GM19238 (cell line): ENCODE data around the gene CDC42BPA.

Source experiments
- DNase-seq: peaks from one replicate; pipeline ENCODE4 v3.0.0; 2011; ENCODE audit warnings: low spot score; ENCODE audit not compliant: insufficient read length

The CDC42BPA gene

DNA sequence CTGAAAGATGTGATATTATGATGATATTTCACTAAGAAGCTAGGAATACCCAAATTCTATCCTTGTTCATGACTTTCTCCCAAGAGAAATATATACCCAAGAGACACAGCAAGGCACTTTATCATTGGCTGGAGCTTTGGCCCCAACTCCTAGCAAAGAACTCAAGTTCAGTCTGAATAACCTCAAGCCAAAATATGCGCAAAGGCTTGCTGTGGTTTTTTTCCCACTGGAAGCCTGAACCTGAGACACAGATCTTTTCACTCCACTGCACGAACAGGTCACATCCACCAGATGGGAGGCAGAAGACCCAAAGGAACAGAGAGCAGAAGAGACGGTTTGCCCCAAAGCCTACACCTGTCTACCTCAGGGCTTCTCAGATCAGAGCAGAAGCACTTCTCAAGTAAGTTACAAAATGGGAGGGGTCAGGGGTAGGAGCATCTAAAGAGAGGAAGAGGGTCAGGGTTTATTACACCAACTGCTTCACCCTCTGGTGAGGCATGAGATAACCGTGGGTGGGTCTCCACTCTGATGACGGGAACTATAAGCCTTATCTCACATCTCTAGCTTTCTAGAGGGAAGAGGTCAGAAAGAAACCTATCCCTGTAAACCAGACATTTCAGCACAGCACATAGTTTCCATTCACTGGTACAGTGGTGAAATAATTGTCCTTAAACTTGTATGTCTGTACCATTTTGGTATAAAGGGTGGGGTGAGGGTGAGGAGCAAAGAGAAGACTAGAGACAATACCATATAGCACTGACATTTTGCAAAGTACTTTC, 17.1 kb upstream of the CDC42BPA start:
- DNase-seq, result no peak

GRCh38 chr1:227333423-227333822, 15.1 kb upstream of the CDC42BPA start:
- no peak for DNase-seq

DNA sequence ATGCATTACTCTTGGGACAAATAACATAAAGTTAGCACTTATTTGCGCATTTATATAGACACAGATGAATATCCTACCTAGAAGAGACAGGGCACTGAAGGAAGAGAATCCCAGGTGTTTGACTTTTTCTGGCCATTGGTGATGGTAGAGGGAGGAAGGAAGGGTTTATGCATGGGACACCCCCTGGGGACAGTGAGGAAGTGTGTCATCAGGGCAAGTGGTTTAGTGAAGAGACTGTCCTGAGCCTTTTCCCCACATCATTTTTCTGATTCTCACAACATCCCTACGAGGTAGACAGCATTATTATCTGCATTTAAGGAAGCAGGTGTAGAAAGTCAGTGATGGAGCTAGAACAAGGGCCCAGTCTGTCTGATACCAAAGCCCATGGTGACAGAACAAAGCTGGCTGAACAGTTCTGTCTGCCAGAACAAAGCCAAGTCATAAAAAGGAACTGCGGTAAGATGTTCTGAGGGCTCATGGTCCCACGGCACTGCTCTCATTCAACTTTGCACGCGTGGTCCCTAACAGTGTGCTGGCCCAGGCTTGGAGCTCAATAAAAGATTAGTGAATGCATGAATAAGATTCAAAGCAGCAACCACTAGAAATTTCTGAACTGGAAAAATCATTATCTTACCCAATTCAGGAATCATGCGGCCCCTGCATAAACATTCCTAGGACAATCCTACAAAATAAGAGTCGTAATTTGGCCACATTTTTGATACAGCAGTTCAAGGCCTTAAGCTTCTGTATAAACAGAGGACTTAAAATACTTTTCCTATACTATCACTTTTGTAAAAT, 12.2 kb upstream of the CDC42BPA start:
- DNase-seq, result no peak

GRCh38 chr1:227328405-227329019, 10.2 kb upstream of the CDC42BPA start:
- no peak for DNase-seq

GRCh38 chr1:227325156-227325555, 6.9 kb upstream of the CDC42BPA start:
- no peak for DNase-seq

DNA sequence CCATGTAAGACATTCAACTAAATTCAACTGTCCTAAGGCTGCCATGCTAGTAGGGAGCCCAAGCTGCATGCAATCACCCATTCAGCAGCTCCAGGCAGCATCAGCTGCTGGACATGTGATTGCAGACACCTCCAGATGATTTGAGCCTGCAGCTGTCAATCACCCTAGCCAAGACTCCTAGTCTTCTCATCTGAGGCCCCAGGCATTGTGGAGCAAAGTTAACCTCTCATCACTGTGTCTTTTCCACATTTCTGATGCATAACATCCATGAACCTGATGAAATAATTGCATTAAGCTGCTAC, 5.6 kb upstream of the CDC42BPA start:
- DNase-seq, result no peak

DNA sequence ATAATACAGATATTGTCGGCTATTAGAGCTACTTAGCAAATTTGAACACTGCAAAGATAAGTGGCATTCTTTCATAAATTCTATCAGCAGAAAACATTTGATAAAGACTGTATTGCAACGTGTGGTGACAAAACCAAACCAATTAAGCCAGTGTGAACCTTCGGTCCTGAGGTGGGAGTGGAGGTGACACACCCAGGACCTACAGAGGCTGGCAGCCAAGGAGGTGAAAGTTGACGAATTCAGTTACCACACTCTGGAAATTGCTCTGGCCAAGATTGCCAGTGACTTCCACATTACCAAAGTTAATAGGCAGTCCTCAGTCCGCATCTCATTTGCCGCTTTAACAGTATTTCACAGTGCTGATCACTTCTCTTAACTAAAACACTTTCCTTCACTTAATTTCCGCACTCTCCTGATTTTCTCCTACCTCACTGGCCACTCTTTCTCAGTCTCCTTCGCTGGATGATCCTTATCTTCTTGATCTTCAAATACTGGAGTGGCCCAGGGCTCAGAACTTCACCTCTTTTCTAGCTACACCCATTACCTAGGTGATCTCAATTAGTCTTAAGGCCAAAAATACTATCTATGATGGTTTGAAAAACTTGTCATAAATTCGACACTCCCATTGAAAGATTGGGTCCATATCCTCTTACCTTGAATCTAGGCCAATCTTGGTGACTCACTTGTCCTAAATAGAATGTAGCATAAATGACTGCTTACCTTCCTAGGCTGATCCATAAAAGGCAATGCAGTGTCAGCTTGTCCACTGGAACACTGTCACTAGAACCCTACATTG, 5.1 kb upstream of the CDC42BPA start:
- DNase-seq, result no peak

DNA sequence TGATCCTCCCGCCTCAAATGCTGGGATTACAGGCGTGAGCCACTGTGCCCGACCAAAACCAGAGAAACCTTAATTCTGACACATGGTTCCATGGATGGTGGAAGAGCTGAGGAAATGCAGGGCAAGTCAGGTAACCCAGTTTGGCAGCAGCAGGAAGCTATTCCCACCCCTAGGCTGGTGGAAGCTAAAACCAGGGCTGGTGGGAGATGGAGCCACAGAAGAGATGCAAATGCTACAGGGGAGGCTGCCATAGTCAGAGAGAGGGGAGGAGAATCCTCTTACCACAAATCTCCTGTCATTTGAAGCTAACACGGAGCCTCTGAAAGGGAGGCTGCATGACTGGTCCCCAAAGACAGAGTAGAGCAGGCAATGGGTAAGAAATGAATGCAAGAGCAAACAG, 4.1 kb upstream of the CDC42BPA start:
- DNase-seq, result no peak

DNA sequence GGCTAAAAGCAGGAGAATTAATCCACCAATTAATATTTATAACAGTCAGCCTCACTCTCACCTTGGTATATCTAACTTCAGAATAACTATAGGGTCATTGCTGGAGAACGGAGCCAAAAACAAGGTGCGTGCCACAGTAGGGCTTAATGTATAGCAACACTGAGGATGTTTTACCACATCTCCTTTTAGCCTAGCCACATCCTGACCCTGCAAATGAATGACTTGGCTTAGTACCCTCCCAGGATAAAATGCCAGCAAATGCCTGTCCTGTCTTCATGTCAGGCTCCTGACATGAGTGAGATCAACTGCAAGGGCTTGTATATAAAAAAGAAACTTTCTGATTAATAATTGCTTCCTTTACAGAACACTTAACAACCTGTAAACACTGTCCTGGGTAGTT, 2.7 kb upstream of the CDC42BPA start:
- no peak for DNase-seq

DNA sequence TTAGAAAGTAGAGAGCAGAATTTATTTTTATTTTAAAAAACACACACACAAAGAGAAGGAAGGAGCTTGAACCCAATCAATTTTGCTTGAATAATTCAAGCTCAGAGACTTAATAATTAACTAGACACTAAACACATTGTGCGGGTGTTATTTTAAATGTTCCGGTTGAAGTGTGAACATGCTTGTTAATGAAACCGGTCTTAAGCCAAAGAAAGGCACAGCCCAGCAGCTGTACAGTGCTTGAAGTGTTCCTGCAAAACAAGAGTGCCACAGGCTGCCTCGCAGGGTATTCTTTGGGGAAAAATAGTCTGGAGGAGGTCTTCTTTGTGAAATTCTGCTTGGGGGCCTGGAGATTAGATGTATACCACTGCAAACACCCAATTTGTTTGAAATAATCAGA, 2.2 kb upstream of the CDC42BPA start:
- DNase-seq, result no peak

DNA sequence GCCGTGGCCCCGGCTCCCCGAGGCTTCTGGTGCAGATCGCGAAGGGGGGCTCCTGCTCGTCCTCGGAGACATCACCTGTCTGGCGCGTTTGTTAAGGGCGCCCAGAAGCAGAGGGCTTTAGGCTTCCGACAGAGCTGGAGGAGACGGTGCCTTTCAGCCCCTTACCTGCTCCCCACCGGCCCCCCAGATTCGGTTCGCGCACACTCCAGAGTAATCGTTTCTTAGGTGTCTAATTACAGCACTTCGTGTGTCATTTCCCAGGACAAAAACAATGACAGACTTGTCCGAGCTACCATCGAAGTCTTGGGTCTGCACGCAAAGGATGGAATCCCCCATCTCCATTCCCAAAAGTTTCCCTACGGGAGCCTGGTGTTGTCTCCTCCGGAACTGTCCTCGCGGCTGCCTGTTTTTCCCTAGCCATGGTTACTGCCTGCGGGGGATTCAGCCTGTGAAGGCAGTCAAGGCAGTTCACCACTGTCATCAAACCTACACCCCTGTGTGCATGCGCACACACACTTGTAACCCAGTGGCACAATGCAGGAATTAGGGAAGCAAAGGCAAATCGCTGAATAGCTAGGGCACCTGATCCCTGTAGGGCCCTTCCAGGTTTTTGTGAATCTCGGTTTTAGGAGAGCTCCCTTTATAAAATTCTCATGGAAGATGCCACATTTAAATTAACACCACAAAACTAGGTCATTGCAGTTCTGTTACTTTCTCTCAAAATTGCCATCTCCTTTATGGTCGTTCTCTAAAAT, 738 bp upstream of the CDC42BPA start:
- DNase-seq, result no peak

- peak; percentile 10 for DNase-seq
These were observed 723 bp downstream of the CDC42BPA start for GRCh38 chr1:227317523-227318015.

DNA sequence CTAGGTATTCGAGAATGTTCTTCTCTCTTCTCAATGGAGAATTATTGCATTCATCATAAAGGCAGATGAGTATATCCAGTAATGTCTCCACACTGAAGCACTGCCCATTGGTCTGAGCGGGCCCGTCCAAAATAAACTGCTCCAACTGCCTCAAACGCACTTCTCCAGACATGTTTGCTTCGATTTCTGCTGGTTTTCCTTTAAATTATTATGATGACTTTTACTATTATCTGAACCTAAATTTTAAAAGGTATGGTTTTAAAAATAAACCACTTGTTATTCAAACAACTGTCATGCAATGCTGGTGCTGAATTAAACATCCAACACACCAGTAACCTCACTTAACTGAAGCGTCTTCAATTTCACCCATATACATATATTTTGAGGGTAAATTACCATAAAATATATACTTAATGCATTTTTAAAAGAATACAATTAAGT, 1.3 kb downstream of the CDC42BPA start:
- no peak for DNase-seq

GRCh38 chr1:227316456-227316855, 1.8 kb downstream of the CDC42BPA start:
- no peak for DNase-seq

DNA sequence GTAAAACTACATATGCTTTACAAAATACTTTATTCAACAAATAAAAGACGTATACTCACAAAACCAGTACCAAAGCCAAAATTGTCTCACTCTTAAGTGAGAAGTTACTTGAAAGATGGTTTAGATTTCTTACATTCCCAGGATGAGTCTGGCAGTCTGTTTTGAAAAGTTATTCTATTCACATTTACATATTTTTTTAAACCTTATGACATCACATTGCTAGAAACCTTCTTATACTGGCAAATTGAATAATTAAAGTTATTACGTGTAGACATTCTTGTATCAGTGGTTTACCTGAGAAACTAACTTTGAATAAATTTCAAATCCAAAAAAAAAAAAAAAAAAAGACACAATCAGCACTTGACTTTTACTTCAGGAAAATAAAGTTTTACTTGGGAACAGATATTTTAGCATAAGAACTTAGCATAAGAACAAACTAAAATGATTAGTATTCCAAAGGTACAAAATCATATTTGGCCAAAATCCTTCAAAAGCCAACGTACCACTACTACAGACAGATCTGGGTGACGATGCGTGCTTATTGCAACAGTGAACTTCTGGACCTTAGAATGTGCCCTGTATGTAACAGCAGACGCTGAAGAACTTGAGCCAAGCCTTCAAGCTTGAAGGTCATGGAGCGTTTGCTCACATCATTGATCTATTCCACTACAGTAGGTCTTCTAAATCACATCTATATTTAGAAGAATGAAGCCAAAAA, 2.5 kb downstream of the CDC42BPA start:
- DNase-seq, result no peak

- DNase-seq, result no peak
These were observed 4.1 kb downstream of the CDC42BPA start for GRCh38 chr1:227314014-227314848.

- DNase-seq, result no peak
These were observed 5.8 kb downstream of the CDC42BPA start for GRCh38 chr1:227312361-227313025.

DNA sequence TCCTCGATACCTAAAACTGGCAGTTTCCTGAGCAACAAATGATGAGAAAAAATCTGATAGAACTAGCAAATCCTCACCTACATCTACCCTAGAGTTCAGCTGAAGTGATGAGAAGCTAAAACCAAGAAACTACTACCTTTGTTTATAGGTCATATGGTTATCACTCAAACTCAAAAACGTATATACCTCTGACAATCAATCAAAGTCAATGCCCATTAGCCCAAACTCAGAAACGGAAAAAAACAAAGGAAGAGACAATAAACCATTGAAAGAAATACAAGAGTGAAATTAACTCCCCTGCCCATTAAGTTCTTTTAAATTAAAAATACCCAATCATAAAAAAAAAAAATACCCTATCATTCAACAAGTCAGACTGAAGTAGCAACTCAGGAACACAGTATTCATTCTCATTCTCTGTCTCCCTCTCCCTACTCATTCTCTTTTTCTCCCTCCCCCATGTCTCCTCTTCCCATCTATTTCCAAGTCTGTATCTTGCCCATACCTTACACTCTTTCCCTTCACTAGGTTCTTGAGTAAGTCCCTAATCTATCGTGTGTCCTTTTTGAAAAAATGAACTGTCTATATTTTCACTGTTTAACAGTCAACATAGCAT, 6.8 kb downstream of the CDC42BPA start:
- no peak for DNase-seq
